Spleen (tissue), 7 donors: ENCODE measurements around the gene STX18.

ENCODE experiments used
- CTCF ChIP-seq, 11 experiments: fragments of 200-600 bp in 7 of 11; fragments of 450-650 bp in 4 of 11; sonication (generic) in 4 of 11; IDR thresholded peaks in 8 of 11; conservative IDR thresholded peaks in 3 of 11; 1 replicate in 7 of 11; 2 replicates in 4 of 11; pipeline versions ENCODE4 v1.4.0 to v1.8.0; 2016 to 2021; ENCODE audit warnings: antibody characterized with exemption in 11 of 11, inconsistent platforms in 4 of 11, mild to moderate bottlenecking in 1 of 11
- POLR2AphosphoS5 ChIP-seq, 3 donors: sonication (generic); formaldehyde crosslinking; IDR thresholded peaks; one replicate each; pipeline ENCODE4 v1.5.1; 2017; ENCODE audit warnings: antibody characterized with exemption in 3 of 3
- donor health status: DM: no; HTN: no; CAD: no; lungs with moderate emphysema.
- donor health status: DM: no; HTN: no; CAD: no.
- donor health status: DM: no; HTN: no; CAD: no.

- no peak for TF ChIP-seq CTCF (IDR thresholded peaks at IDR 0.05 in 8 of 11, conservative IDR thresholded peaks at IDR 0.05 in 3 of 11)
- TF ChIP-seq POLR2AphosphoS5 (IDR thresholded peaks at IDR 0.05) = no peak
These were observed 164.7 kb downstream of the STX18 start for GRCh38 chr4:4377191-4377590.
